Breast epithelium (tissue), 4 donors: ENCODE measurements around the gene TOR1A. TPM values are rescaled to one million over a fixed set of nuclear protein-coding genes. Genes with fewer than 3 reads are reported as not detected.
A peak's percentile ranks its signal among the peaks of the same experiment; 100 is the strongest.
"Not testable (repeated sequence)": the region's sequence is repeated elsewhere in the genome, so short reads cannot be mapped to it uniquely, and the experiment has no call there.

Source experiments
- DNase-seq, 2 donors: peaks; one replicate each; pipeline ENCODE4 v3.0.0-alpha.2; 2019; ENCODE audit warnings: low spot score in 2 of 2
- H3K27ac ChIP-seq, 2 donors: fragments of 200-600 bp; sonication (generic) in 1 of 2; one replicate each; pipeline ENCODE4 v1.5.1; 2016 to 2019; ENCODE audit warnings: mild to moderate bottlenecking in 1 of 2
- H3K27me3 ChIP-seq, 2 donors: fragments of 200-600 bp; sonication (generic) in 1 of 2; one replicate each; pipeline versions ENCODE4 v1.5.1 to v1.6.0; 2017 to 2019; ENCODE audit warnings: control low read depth in 1 of 2, mild to moderate bottlenecking in 1 of 2
- H3K36me3 ChIP-seq: fragments of 200-600 bp; one replicate; pipeline ENCODE4 v1.5.1; 2019
- H3K4me1 ChIP-seq, 2 donors: fragments of 200-600 bp; sonication (generic); one replicate each; pipeline ENCODE4 v1.5.1; 2016 to 2019; ENCODE audit warnings: control low read depth in 1 of 2
- H3K4me3 ChIP-seq, 3 donors: fragments of 200-600 bp; sonication (generic); 1 replicate in 2 of 3; 2 replicates in 1 of 3; pipeline ENCODE4 v1.5.1; 2016 to 2019; ENCODE audit warnings: mild to moderate bottlenecking in 3 of 3, moderate library complexity in 2 of 3
- H3K9me3 ChIP-seq, 2 donors: fragments of 200-600 bp; sonication (generic) in 1 of 2; one replicate each; pipeline ENCODE4 v1.5.1; 2016 to 2019; ENCODE audit warnings: control low read depth in 1 of 2
- CTCF ChIP-seq, 3 donors: fragments of 450-650 bp; IDR thresholded peaks; one replicate each; pipeline ENCODE4 v1.5.1; 2016 to 2017; ENCODE audit warnings: antibody characterized with exemption in 3 of 3, mild to moderate bottlenecking in 3 of 3, moderate library complexity in 3 of 3
- POLR2A ChIP-seq: fragments of 450-650 bp; IDR thresholded peaks from one replicate; pipeline ENCODE4 v1.6.1; 2016; ENCODE audit warnings: antibody characterized with exemption, mild to moderate bottlenecking, moderate library complexity
- POLR2AphosphoS5 ChIP-seq, 3 donors: sonication (generic); formaldehyde crosslinking; IDR thresholded peaks; one replicate each; pipeline ENCODE4 v1.6.1; 2017; ENCODE audit warnings: antibody characterized with exemption in 3 of 3
- intact Hi-C: fragments of 100-400 bp; cut with DNase I; formaldehyde crosslinking; loops from one replicate; pipeline ENCODE4 v1.15.1; 2023; ENCODE audit warnings: low total_unique reads
- total RNA-seq, 3 donors: library from RNA; depleted of rRNA; stranded (reverse); fragments of >200 nt; gene quantifications; one replicate each; pipeline ENCODE4 v1.1.0, GENCODE V29; 2016

The TOR1A gene
- total RNA-seq, 3 donors from 2014 or later = 54.4 to 60.7 (median 57.8) TPM

- Histone ChIP-seq H3K4me3 (peak overlapping the region; percentile 1 to 48 (median 21)), H3K9me3 (no peaks in the 10 kb centered on the region), H3K4me1 (peaks cover 7 to 8% of the 10 kb centered on the region in 2 donors), H3K27me3 (no peaks in the 10 kb centered on the region), H3K36me3 (no peaks in the 10 kb centered on the region), H3K27ac (peak overlapping the region; percentile 90 to 93)
- TF ChIP-seq CTCF (IDR thresholded peaks at IDR 0.05) (no peak), POLR2A (no peak), POLR2AphosphoS5 (IDR thresholded peaks at IDR 0.05) (no peak)
- no peak for DNase-seq
- intact Hi-C loops = no loop called here
Observed at GRCh38 chr9:129776566-129776937, 47.4 kb downstream of the TOR1A start.

DNA sequence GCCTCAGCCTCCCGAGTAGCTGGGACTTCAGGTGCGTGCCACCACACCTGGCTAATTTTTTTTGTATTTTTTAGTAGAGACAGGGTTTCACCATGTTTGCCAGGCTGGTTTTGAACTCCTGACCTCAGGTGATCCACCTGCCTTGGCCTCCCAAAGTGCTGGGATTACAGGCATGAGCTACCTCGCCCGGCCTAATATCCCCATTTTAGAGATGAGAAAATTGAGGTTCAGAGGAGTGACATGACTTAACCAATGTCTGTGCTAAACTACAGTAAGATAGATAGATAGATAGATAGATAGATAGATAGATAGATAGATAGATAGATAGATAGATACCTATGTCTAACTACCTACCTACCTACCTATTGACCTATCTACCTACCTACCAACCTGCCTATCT, 47.8 kb downstream of the TOR1A start:
- H3K9me3 ChIP-seq, H3K27me3 ChIP-seq, H3K4me1 ChIP-seq, H3K4me3 ChIP-seq, DNase-seq, intact Hi-C loops, H3K36me3 ChIP-seq: not testable (repeated sequence)
- peak overlapping the region; percentile 90 to 93 for H3K27ac ChIP-seq

DNA sequence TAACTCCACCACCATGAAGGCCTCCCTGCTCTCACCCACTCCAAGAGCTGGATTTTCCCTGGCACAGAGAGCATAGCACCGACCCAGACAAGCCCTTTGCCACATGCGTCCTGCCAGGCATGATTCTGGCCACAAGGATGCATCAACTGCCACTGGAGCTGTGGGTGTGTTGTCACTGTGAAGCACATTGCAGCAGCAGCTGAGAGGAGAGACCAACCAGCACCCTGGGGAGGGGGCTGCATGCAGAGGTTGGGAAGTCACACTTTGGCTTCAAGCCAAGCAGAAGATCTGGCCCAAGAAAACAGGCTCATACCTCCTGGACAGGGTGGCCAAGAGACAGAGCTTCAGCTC, 48.5 kb downstream of the TOR1A start:
- Histone ChIP-seq H3K4me1 (peaks cover 7 to 8% of the 10 kb centered on the region in 2 donors), H3K4me3 (no peak overlapping the region), H3K27ac (peak overlapping the region; percentile 4 to 69), H3K27me3 (no peaks in the 10 kb centered on the region), H3K9me3 (no peaks in the 10 kb centered on the region), H3K36me3 (no peaks in the 10 kb centered on the region)
- no peak for DNase-seq
- intact Hi-C loops = no loop called here
- TF ChIP-seq POLR2AphosphoS5 (IDR thresholded peaks at IDR 0.05) (no peak), POLR2A (no peak), CTCF (IDR thresholded peaks at IDR 0.05) (no peak)

- H3K9me3 ChIP-seq = no peaks in the 10 kb centered on the region
- H3K27me3 ChIP-seq = no peaks in the 10 kb centered on the region
- H3K27ac ChIP-seq = peak overlapping the region; percentile 4 to 69
- intact Hi-C loops = no loop called here
- H3K4me3 ChIP-seq = no peak overlapping the region
- peaks cover 7 to 8% of the 10 kb centered on the region in 2 donors for H3K4me1 ChIP-seq
- H3K36me3 ChIP-seq = no peaks in the 10 kb centered on the region
- TF ChIP-seq POLR2AphosphoS5 (IDR thresholded peaks at IDR 0.05) (no peak), CTCF (IDR thresholded peaks at IDR 0.05) (no peak), POLR2A (no peak)
- DNase-seq = no peak
Observed at GRCh38 chr9:129774791-129775447, 49.0 kb downstream of the TOR1A start.

- Histone ChIP-seq H3K36me3 (no peaks in the 10 kb centered on the region), H3K4me1 (peaks cover 7 to 8% of the 10 kb centered on the region in 2 donors), H3K9me3 (no peaks in the 10 kb centered on the region), H3K27me3 (no peaks in the 10 kb centered on the region), H3K27ac (peak overlapping the region; percentile 81 to 82), H3K4me3 (no peak overlapping the region)
- intact Hi-C loops = no loop called here
- DNase-seq = peak; percentile 71 to 82
- TF ChIP-seq POLR2AphosphoS5 (IDR thresholded peaks at IDR 0.05) (peak; percentile 37 to 61 (median 42)), POLR2A (no peak)
Observed at GRCh38 chr9:129773262-129774048, 50.5 kb downstream of the TOR1A start.

- no peaks in the 10 kb centered on the region for H3K4me1 ChIP-seq
- TF ChIP-seq POLR2A (no peak), CTCF (IDR thresholded peaks at IDR 0.05) (no peak), POLR2AphosphoS5 (IDR thresholded peaks at IDR 0.05) (no peak)
- H3K9me3 ChIP-seq = no peaks in the 10 kb centered on the region
- H3K36me3 ChIP-seq = no peaks in the 10 kb centered on the region
- no peak for DNase-seq
- no peak overlapping the region for H3K4me3 ChIP-seq
- no peaks in the 10 kb centered on the region for H3K27me3 ChIP-seq
- intact Hi-C loops = no loop called here
- H3K27ac ChIP-seq = no peak overlapping the region
Observed at GRCh38 chr9:129770741-129771140, 53.2 kb downstream of the TOR1A start.
